Activated CD4-positive, CD25-positive, alpha-beta regulatory T cell treated with anti-CD3 and anti-CD28 coated beads, Interleukin-2, amount 50 U/mL, for 16 hours (primary cell): ENCODE measurements around the gene MGAT3.
"Not testable (repeated sequence)": the region's sequence is repeated elsewhere in the genome, so short reads cannot be mapped to it uniquely, and the experiment has no call there.

Source experiments
- DNase-seq: peaks from one replicate; pipeline ENCODE4 v3.0.0-alpha.2; 2020; ENCODE audit warnings: low read depth, low spot score

The MGAT3 gene

GRCh38 chr22:39490135-39490798 is 33.5 kb downstream of the MGAT3 start:
- peak; percentile 64 for DNase-seq

GRCh38 chr22:39490966-39491680 is 34.3 kb downstream of the MGAT3 start:
- no peak for DNase-seq

- no peak for DNase-seq
Observed at GRCh38 chr22:39491696-39492095, 34.9 kb downstream of the MGAT3 start.

- DNase-seq, result no peak
Observed at GRCh38 chr22:39492186-39492585, 35.4 kb downstream of the MGAT3 start.

GRCh38 chr22:39493759-39494158 is 36.9 kb downstream of the MGAT3 start:
- DNase-seq, result no peak

GRCh38 chr22:39494471-39495120 is 37.8 kb downstream of the MGAT3 start:
- DNase-seq, result no peak

- DNase-seq, result no peak
Observed at GRCh38 chr22:39496131-39496838, 39.5 kb downstream of the MGAT3 start.

GRCh38 chr22:39497429-39497828 is 40.6 kb downstream of the MGAT3 start:
- DNase-seq, result no peak

GRCh38 chr22:39498368-39498767 is 41.6 kb downstream of the MGAT3 start:
- no peak for DNase-seq

- DNase-seq, result no peak
Observed at GRCh38 chr22:39498802-39499201, 42.0 kb downstream of the MGAT3 start.

- no peak for DNase-seq
Observed at GRCh38 chr22:39500101-39500500, 43.3 kb downstream of the MGAT3 start.

- DNase-seq, result no peak
Observed at GRCh38 chr22:39501644-39502108, 44.9 kb downstream of the MGAT3 start.

GRCh38 chr22:39502109-39502788 is 45.4 kb downstream of the MGAT3 start, which contains the start of gene MIEF1:
Gene MIEF1 (plus strand): TSS chr22:39502290. CDS start chr22:39511295, 9,005 bp downstream.
- DNase-seq, result peak; percentile 82

GRCh38 chr22:39502789-39503409 is 46.1 kb downstream of the MGAT3 start:
- DNase-seq, result no peak

- DNase-seq, result no peak
Observed at GRCh38 chr22:39503630-39504029, 46.8 kb downstream of the MGAT3 start.

GRCh38 chr22:39504071-39504470 is 47.3 kb downstream of the MGAT3 start:
- DNase-seq, result no peak

- DNase-seq, result not testable (repeated sequence)
Observed at GRCh38 chr22:39507021-39507420, 50.2 kb downstream of the MGAT3 start.

- no peak for DNase-seq
Observed at GRCh38 chr22:39508393-39508792, 51.6 kb downstream of the MGAT3 start.

- no peak for DNase-seq
Observed at GRCh38 chr22:39510529-39511149, 53.8 kb downstream of the MGAT3 start.

- DNase-seq, result no peak
Observed at GRCh38 chr22:39511226-39511625, 54.4 kb downstream of the MGAT3 start.
